Measurements from ENCODE around the gene TARDBP.

Gene TARDBP

GRCh38 chr1:11052839-11053757 is 40.6 kb downstream of the TARDBP start:
- no peak for DNase-seq (ENCODE audit: low read depth)
- H3K4me3 ChIP-seq (ENCODE audit: low read length) = no peak overlapping the region
- no peak for TF ChIP-seq CTCF (conservative IDR thresholded peaks at IDR 0.05; ENCODE audit: low read length)

DNA sequence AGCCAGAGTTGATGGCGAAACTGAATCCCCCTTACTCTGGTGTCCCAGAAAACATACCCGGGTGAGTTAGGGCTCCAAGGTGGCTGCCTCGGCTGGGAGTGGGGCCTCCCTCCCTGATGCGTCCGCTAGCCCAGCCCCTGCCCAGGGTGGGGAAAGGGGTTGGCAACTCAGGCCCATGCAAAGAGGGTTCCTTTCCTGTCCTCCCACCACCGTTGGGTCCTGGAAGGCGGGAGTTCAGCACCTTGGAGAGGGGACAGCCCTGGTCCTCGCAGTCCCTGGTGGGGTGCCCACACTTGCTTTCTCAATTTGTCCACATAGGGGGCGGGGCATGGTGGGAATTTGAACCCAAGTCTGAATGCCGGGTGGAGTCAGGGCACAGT is 41.3 kb downstream of the TARDBP start:
- no peak overlapping the region for H3K4me3 ChIP-seq (ENCODE audit: low read length)
- no peak for TF ChIP-seq CTCF (conservative IDR thresholded peaks at IDR 0.05; ENCODE audit: low read length)
- no peak for DNase-seq (ENCODE audit: low read depth)

DNA sequence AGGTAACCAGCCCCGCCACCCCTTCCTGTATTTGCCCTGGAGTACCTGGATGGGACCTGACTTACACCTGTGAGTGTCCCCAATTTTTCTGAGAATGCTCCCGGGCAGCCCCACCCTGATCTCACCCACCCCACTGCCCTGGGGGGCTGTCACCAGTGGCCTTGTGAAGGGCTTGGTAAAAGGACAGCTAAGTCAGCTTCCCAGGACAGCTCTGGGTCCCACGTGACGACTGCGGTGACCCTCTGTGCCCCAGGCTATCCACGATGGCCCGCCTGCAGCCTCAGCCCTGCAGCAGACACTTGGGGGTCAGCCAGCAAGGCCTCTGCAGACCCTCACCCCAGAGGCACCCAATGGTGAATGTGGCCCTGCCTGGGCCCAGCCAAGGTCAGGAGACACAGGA is 41.7 kb downstream of the TARDBP start:
- no peak for DNase-seq (ENCODE audit: low read depth)
- no peak overlapping the region for H3K4me3 ChIP-seq (ENCODE audit: low read length)
- TF ChIP-seq CTCF (conservative IDR thresholded peaks at IDR 0.05; ENCODE audit: low read length) = no peak

DNA sequence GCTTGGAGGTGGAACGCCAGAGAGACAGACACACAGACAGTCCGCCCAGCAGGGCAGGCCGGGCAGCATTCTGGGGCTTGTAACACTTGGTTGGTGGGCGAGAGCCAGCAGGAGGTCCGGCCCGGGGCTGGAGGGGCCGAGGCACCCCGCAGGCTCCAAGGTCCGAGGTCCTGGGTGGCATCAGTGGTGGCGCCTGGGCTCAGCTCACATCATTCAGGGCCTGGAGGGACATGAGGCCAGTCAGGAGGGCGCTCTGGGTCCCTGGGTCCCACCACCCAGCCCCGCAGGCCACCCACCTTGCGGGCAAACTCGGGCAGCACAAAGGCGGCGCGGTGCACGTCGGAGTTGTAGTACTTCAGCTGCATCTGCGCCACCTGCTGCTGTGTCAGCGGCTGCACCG is 42.2 kb downstream of the TARDBP start:
- no peak for TF ChIP-seq CTCF (conservative IDR thresholded peaks at IDR 0.05; ENCODE audit: low read length)
- DNase-seq (ENCODE audit: low read depth) = no peak

GRCh38 chr1:11055676-11056075 is 43.2 kb downstream of the TARDBP start:
- no peak for DNase-seq (ENCODE audit: low read depth)

More for the DNA sequence above, 42.2 kb downstream of the TARDBP start:
- no peak overlapping the region for H3K4me3 ChIP-seq (ENCODE audit: low read length)

GRCh38 chr1:11056504-11056903 is 44.0 kb downstream of the TARDBP start:
- DNase-seq (ENCODE audit: low read depth) = no peak
- H3K4me3 ChIP-seq (ENCODE audit: low read length) = no peak overlapping the region
- TF ChIP-seq CTCF (conservative IDR thresholded peaks at IDR 0.05; ENCODE audit: low read length) = no peak

More at GRCh38 chr1:11055676-11056075, 43.2 kb downstream of the TARDBP start:
- no peak for TF ChIP-seq CTCF (conservative IDR thresholded peaks at IDR 0.05; ENCODE audit: low read length)
- H3K4me3 ChIP-seq (ENCODE audit: low read length) = no peak overlapping the region

DNA sequence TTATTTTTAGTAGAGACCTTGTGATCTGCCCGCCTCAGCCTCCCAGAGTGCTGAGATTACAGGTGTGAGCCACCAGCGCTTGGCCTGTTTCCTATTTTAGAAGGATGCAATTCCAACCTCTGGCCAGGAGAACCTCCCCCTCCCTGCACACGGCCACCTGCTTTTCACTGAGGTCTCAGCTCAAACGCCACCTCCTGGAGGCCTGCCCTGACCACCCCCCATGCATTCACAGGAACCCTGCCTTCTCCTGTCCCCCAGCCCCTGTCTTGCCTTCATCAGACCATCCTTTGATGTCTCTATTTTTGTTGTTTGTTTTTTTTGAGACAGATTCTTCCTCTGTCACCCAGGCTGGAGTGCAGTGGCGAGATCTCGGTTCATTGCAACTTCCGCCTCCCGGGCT is 45.0 kb downstream of the TARDBP start:
- TF ChIP-seq CTCF (conservative IDR thresholded peaks at IDR 0.05; ENCODE audit: low read length) = no peak
- H3K4me3 ChIP-seq (ENCODE audit: low read length) = no peak overlapping the region
- DNase-seq (ENCODE audit: low read depth) = no peak

All from AG10803 (cell line).